GM18498 (cell line): Measurements from ENCODE around the gene CDC42BPG.
A peak's percentile ranks its signal among the peaks of the same experiment; 100 is the strongest.

Source experiments
- ATAC-seq: cut with Tn5 transposase; IDR thresholded peaks from one replicate; pipeline ENCODE4 v1.9.1; 2021; ENCODE audit warnings: mild to moderate bottlenecking, moderate library complexity; ENCODE audit not compliant: unreplicated experiment

Gene CDC42BPG

GRCh38 chr11:64790205-64791095 lies 54.0 kb downstream of the CDC42BPG start:
- no peak for ATAC-seq

GRCh38 chr11:64789331-64790204 lies 54.9 kb downstream of the CDC42BPG start:
- ATAC-seq, result no peak

GRCh38 chr11:64788321-64789215 lies 55.9 kb downstream of the CDC42BPG start:
- ATAC-seq, result no peak

- ATAC-seq, result no peak
These were observed 56.7 kb downstream of the CDC42BPG start for GRCh38 chr11:64787526-64788320.

- no peak for ATAC-seq
These were observed 58.1 kb downstream of the CDC42BPG start for GRCh38 chr11:64786308-64786707.

GRCh38 chr11:64784813-64785581 lies 59.5 kb downstream of the CDC42BPG start:
- no peak for ATAC-seq

- ATAC-seq, result peak; percentile 79
These were observed 65.8 kb downstream of the CDC42BPG start, which contains the start of gene SF1 for GRCh38 chr11:64778473-64779298. Gene SF1, minus strand, starts transcription at chr11:64778542. Its CDS starts 150 bp downstream, at chr11:64778392.

- ATAC-seq, result peak; percentile 21
These were observed 66.3 kb downstream of the CDC42BPG start for GRCh38 chr11:64778223-64778472.

GRCh38 chr11:64777449-64778222 lies 66.8 kb downstream of the CDC42BPG start:
- peak; percentile 21 for ATAC-seq

- ATAC-seq, result no peak
These were observed 67.6 kb downstream of the CDC42BPG start for GRCh38 chr11:64776875-64777274.

- no peak for ATAC-seq
These were observed 68.0 kb downstream of the CDC42BPG start for GRCh38 chr11:64776425-64776824.

GRCh38 chr11:64774144-64774543 lies 70.3 kb downstream of the CDC42BPG start:
- no peak for ATAC-seq
